K562 (cell line): ENCODE results near the gene MICU1. TPM values are rescaled to one million over a fixed set of nuclear protein-coding genes. Genes with fewer than 3 reads are reported as not detected.

ENCODE experiments used
- CBX2 ChIP-seq: fragments of 200-600 bp; sonication (generic); IDR thresholded peaks from one replicate; pipeline ENCODE4 v1.6.1; 2012; ENCODE audit warnings: mild to moderate bottlenecking, low read length, inconsistent platforms; ENCODE audit not compliant: insufficient read depth, poor library complexity, severe bottlenecking
- SAP30 ChIP-seq: fragments of 200-600 bp; sonication (generic); IDR thresholded peaks from 2 replicates; pipeline ENCODE4 v1.6.1; 2012; ENCODE audit warnings: borderline replicate concordance, low read depth, mild to moderate bottlenecking, moderate library complexity, low read length, control low read depth, inconsistent platforms; ENCODE audit not compliant: insufficient read depth, poor library complexity, severe bottlenecking
- polyA plus RNA-seq, 8 experiments: library from polyadenylated mRNA; depleted of rRNA in 4 of 8; stranded (reverse) in 5 of 8; unstranded in 3 of 8; fragments of >200 nt; fragmentation: Nextera tagmentation in 2 of 8; fragmentation: Illumina TruSeq in 1 of 8; extraction: Ambion mirVana in 2 of 8; extraction: Trizol in 1 of 8; gene quantifications; 2 replicates each; pipeline versions ENCODE4 v1.2.1 to v1.2.3, GENCODE V29; 2011 to 2014; ENCODE audit warnings: inconsistent platforms in 1 of 8, missing spikeins in 1 of 8
- total RNA-seq, 7 experiments: library from RNA; depleted of rRNA in 6 of 7; stranded (reverse); fragments of >200 nt in 6 of 7; fragmentation: Illumina TruSeq in 2 of 7; extraction: Trizol in 2 of 7; gene quantifications; 2 replicates each; pipeline versions ENCODE4 v1.2.1 to v1.2.3, GENCODE V29; 2011 to 2021; ENCODE audit warnings: low replicate concordance in 1 of 7
- TF ChIP-seq, protein P1 (sequence below): fragments of 250-450 bp; sonication (Bioruptor Pico); IDR thresholded peaks from 2 replicates; pipeline ENCODE4 v1.5.0; 2021; ENCODE audit warnings: mild to moderate bottlenecking, moderate library complexity
- TF ChIP-seq, protein P2 (sequence below): IDR thresholded peaks from 3 replicates; pipeline ENCODE4 v1.6.1; 2011; ENCODE audit warnings: borderline replicate concordance, mild to moderate bottlenecking, moderate library complexity; ENCODE audit not compliant: insufficient read length; ENCODE audit errors: extremely low read depth

Gene MICU1
- total and polyA plus RNA-seq, 9 of the 15 experiments (the other 6 are each of a cell fraction or from before 2014, with no cell fraction given): 29.3 to 76.8 (median 48.4) TPM

DNA sequence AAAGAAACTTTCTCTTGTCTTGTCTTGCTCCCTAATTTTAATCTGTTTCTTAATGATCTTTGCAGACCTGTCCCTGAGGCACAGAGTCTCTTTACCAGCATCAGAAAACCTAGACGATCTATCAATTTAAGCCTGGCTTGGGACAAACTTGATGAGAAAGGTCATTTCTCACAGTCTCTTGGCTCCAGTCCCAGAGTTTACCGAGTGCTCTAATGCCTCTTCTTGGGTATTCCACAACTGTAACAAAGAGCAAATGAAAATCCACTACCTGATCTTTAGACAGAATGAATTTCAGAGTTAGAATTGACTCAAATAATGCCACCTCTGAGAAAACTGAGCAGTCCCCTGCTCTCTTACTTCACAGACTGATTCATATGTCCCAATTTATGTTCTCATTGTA, 164.8 kb downstream of the MICU1 start (continued):
- TF ChIP-seq, protein P1, sequence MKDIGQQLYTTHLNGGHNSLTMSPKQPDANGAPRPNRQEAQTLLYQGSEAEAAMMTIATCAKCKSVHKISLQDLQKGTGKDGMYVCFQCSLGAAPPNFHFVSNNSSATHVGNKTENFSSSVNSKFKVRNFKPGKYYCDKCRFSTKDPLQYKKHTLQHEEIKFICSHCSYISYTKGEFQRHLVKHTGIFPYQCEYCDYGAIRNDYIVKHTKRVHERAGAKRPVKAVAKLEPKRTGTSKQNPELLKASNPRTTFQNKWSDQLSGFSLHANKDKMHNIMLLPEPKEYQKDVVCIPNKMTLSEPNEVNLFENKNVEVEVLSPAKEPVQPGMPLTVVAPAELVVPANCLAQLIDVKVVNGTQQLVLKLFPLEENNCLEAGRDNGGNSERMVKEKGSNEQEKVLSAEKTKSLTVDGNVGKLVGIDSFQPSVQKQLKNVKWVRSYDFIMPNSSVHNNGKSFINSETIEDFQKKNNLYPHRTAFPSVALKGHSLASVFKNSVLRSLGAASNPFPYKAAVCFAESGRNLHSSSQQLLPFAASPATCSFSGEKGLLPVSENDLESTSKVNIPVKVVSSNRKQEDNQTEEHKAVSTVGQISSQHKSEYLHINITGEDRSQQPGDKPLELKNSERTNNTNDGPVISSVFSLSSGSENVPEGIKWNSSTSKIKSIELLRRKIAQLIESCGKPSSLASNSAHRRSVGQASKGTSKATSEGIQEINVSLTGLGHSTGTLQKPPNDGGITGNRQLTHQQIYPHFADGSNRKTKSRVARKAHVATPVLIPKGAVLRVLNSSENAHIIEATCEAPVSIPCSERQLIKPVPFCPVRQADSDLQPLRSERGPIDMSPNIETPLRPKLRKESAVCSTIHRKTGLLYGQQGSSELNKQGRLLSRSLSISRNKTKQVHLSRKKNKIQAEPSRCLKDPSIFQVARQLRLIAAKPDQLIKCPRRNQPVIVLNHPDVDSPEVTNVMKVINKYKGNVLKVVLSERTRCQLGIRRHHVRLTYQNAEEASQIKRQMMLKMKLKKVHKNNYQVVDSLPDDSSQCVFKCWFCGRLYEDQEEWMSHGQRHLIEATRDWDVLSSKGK (CRISPR knock-in tag): no peak
- no peak for TF ChIP-seq CBX2
- TF ChIP-seq, protein P2, sequence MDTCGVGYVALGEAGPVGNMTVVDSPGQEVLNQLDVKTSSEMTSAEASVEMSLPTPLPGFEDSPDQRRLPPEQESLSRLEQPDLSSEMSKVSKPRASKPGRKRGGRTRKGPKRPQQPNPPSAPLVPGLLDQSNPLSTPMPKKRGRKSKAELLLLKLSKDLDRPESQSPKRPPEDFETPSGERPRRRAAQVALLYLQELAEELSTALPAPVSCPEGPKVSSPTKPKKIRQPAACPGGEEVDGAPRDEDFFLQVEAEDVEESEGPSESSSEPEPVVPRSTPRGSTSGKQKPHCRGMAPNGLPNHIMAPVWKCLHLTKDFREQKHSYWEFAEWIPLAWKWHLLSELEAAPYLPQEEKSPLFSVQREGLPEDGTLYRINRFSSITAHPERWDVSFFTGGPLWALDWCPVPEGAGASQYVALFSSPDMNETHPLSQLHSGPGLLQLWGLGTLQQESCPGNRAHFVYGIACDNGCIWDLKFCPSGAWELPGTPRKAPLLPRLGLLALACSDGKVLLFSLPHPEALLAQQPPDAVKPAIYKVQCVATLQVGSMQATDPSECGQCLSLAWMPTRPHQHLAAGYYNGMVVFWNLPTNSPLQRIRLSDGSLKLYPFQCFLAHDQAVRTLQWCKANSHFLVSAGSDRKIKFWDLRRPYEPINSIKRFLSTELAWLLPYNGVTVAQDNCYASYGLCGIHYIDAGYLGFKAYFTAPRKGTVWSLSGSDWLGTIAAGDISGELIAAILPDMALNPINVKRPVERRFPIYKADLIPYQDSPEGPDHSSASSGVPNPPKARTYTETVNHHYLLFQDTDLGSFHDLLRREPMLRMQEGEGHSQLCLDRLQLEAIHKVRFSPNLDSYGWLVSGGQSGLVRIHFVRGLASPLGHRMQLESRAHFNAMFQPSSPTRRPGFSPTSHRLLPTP: no peak
- no peak for TF ChIP-seq SAP30
